GM19239 (cell line): ENCODE measurements around the gene AOAH.

ENCODE experiments used
- DNase-seq: peaks from one replicate; pipeline ENCODE4 v3.0.0; 2011; ENCODE audit warnings: low spot score; ENCODE audit not compliant: insufficient read length
- FAIRE-seq: peaks from 2 replicates; lab custom pipeline; 2011; peaks lifted over from hg19 to GRCh38; lab: Jason Lieb, UNC

The AOAH gene

GRCh38 chr7:36606976-36607720 is 117.1 kb downstream of the AOAH start:
- no peak for DNase-seq

GRCh38 chr7:36606153-36606975 is 117.9 kb downstream of the AOAH start:
- FAIRE-seq (no peak), DNase-seq (no peak)

More at GRCh38 chr7:36606976-36607720, 117.1 kb downstream of the AOAH start:
- FAIRE-seq, result no peak

- no peak for FAIRE-seq
These were observed 118.8 kb downstream of the AOAH start for GRCh38 chr7:36605261-36606051.

GRCh38 chr7:36604806-36605205 is 119.5 kb downstream of the AOAH start:
- no peak for DNase-seq

More at GRCh38 chr7:36605261-36606051, 118.8 kb downstream of the AOAH start:
- no peak for DNase-seq

GRCh38 chr7:36602934-36603887 is 121.1 kb downstream of the AOAH start:
- no peak for DNase-seq
- FAIRE-seq, result no peak

More at GRCh38 chr7:36604806-36605205, 119.5 kb downstream of the AOAH start:
- no peak for FAIRE-seq

GRCh38 chr7:36602511-36602910 is 121.8 kb downstream of the AOAH start:
- FAIRE-seq, result no peak
- DNase-seq, result no peak

DNA sequence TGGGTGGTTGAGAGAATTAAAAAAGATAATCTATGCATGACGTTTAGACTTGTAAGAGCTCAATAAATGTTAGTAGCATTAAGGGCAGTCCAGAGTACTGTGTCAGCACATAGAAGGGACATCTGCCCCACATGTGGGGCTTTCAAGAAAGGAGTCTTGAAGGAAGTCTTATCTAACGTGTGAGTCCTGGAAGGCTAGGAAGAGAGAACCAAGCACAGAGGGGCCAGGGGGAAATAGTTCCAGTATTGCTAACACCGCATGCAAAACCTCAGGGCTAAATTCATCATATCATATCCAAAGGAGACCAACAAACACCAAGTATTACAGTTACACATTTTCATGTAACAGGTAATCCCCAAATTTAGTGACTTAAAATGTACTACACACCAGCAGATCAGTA is 122.7 kb downstream of the AOAH start:
- DNase-seq, result no peak
- FAIRE-seq, result no peak

DNA sequence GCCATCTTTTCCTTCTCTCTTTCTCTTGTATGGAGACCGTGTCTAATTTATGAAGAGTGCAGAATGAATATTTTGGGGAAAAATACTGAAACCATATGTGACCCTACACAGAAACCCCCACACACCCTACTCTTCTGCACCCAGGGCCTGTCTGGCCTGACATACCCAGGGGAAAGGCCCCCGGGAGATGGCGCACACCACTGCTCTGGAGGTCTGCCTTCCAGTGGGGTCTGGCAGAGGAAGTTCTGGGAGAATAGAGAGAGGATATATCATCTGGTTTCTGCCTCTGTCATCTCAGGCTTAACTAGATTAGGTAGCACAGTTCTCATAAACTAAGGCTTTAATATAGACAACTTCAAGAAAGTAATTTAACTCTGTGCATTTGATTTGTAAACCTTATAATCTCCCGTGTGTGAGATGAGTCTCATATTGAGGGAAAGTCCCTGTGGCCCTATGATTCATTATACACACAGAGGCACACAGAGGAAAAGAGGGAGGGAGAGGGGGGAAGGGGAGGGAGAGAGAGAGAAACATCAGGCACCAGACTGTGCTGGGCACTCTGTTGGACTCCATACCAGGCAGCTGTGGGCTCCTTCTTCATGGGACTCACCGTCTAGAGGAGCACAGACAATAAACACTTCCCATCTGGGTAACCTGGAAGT is 123.3 kb downstream of the AOAH start:
- no peak for FAIRE-seq

GRCh38 chr7:36600314-36600682 is 124.0 kb downstream of the AOAH start:
- FAIRE-seq (no peak), DNase-seq (no peak)

More for the DNA sequence above, 123.3 kb downstream of the AOAH start:
- DNase-seq, result no peak

DNA sequence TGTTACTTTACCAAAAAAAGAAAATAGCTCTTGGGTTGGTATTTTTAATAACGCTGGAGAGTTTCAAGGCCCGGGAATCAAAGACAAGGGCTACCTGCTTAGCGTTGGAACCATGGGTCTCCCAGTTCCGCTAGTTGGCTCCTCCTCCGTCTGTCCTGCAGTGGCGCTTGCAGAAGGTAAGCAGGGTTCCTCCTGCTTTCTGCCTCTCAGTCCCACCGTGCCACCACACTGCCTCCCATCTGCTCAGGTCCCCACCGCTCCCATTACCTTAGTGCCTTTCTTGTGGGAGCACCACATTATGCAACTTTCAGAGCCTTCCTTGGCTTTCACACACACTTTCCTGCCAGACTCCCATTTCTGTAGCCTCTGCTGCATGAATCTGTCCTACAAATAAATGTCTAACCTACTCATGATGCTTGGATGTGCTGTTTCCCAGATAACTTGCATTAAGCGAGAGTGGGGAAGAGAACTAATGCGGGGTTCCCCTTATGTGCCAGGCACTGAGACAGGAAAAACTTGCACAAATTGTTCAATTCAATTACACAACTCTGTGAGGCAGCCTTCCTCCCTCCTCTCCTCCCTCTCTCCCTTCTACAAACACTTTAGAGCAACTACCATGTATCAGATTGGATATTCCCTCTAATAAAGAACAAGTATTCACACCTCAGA is 124.5 kb downstream of the AOAH start:
- no peak for FAIRE-seq
- no peak for DNase-seq

GRCh38 chr7:36598054-36598674 is 126.1 kb downstream of the AOAH start:
- DNase-seq (no peak), FAIRE-seq (no peak)

GRCh38 chr7:36597090-36597773 is 127.1 kb downstream of the AOAH start:
- no peak for FAIRE-seq
- no peak for DNase-seq

GRCh38 chr7:36594445-36594844 is 129.8 kb downstream of the AOAH start:
- FAIRE-seq (no peak), DNase-seq (no peak)

GRCh38 chr7:36591636-36592035 is 132.7 kb downstream of the AOAH start:
- FAIRE-seq (no peak), DNase-seq (no peak)

- no peak for FAIRE-seq
- DNase-seq, result no peak
These were observed 134.9 kb downstream of the AOAH start for GRCh38 chr7:36589391-36589790.

DNA sequence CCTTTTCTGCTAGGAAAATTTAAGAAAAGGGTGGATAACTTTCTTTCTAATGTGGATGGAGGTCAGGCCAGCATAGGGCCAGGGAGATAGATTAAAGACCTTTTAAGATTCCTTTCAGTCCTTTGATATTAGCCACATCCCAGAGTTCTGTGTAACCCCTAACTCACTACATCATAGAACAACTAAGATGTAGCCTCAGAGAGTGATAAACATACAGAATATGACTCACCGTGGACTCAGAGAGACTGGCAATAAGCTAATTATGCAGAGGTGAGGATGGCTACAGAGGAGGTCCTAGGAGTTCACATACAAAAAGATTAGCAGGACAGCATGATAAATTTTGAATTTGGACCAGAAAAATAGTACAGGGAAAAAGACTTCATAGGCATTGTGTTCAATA is 141.0 kb downstream of the AOAH start:
- DNase-seq (no peak), FAIRE-seq (no peak)

DNA sequence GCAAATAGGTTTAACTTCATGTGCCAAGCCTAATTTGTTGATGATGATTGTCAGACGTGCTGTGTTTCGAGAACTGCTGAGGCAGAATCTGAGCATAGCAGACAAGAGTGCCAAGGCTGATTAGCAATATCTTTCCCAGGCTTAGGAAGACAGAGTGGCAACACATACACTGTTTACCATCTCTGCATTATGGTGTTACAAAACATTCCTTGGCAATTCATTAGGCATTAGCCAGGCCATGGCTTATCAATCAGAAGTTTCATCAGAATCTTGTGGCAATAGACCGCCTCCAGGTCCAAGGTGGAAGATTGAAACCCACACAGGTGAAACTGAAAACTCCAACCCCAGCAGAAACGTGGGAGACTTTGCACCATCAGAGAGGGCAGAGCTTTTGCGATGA is 148.5 kb downstream of the AOAH start:
- DNase-seq (no peak), FAIRE-seq (no peak)

DNA sequence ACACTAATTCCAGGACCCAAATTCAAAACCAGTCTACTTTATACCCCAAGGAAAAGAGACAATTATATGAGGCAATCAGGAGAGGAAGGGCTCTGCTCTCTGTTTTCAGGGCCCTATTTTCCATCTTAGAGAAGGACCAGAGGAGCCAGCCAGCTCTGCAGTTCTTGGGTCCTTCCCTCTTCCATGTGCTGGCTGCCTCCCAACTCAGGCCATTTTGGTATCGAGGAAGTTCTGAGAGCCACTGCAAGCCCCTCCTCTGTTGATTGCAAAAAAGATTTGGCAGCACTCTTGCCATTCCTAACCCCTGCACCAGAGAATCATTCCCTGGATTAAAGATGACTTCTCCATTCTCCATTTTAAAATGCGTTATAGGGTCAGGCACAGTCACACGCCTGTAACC is 151.2 kb downstream of the AOAH start:
- DNase-seq, result no peak
- FAIRE-seq, result no peak
